IgD-negative memory B cell (primary cell): ENCODE data around the gene DNASE1L2. TPM values are rescaled to one million over a fixed set of nuclear protein-coding genes. Genes with fewer than 3 reads are reported as not detected.

Source experiments
- H3K27ac Mint-ChIP-seq, 3 donors: one replicate each; pipeline ENCODE4 v1.8.0; 2020 to 2022; ENCODE audit warnings: mild to moderate bottlenecking in 3 of 3, mixed read lengths in 3 of 3, moderate library complexity in 1 of 3
- H3K27me3 Mint-ChIP-seq: one replicate; pipeline ENCODE4 v1.8.0; 2021; ENCODE audit warnings: mixed read lengths
- H3K36me3 Mint-ChIP-seq: one replicate; pipeline ENCODE4 v1.8.0; 2020; ENCODE audit warnings: mild to moderate bottlenecking, mixed read lengths
- H3K4me1 Mint-ChIP-seq, 3 donors: one replicate each; pipeline ENCODE4 v1.8.0; 2020 to 2022; ENCODE audit warnings: mixed read lengths in 3 of 3, mild to moderate bottlenecking in 1 of 3
- H3K4me3 Mint-ChIP-seq, 4 donors: one replicate each; pipeline ENCODE4 v1.8.0; 2020 to 2022; ENCODE audit warnings: mild to moderate bottlenecking in 4 of 4, mixed read lengths in 4 of 4, moderate library complexity in 3 of 4
- H3K9me3 Mint-ChIP-seq, 3 donors: one replicate each; pipeline ENCODE4 v1.8.0; 2020 to 2021; ENCODE audit warnings: mixed read lengths in 3 of 3, mild to moderate bottlenecking in 1 of 3
- polyA plus RNA-seq: library from polyadenylated mRNA; unstranded; fragments of 300-500 nt; fragmentation: Illumina TruSeq; gene quantifications from one replicate; pipeline ENCODE4 v1.2.3, GENCODE V29; 2021

Gene DNASE1L2
- polyA plus RNA-seq, 1 donor from 2014 or later: not detected

DNA sequence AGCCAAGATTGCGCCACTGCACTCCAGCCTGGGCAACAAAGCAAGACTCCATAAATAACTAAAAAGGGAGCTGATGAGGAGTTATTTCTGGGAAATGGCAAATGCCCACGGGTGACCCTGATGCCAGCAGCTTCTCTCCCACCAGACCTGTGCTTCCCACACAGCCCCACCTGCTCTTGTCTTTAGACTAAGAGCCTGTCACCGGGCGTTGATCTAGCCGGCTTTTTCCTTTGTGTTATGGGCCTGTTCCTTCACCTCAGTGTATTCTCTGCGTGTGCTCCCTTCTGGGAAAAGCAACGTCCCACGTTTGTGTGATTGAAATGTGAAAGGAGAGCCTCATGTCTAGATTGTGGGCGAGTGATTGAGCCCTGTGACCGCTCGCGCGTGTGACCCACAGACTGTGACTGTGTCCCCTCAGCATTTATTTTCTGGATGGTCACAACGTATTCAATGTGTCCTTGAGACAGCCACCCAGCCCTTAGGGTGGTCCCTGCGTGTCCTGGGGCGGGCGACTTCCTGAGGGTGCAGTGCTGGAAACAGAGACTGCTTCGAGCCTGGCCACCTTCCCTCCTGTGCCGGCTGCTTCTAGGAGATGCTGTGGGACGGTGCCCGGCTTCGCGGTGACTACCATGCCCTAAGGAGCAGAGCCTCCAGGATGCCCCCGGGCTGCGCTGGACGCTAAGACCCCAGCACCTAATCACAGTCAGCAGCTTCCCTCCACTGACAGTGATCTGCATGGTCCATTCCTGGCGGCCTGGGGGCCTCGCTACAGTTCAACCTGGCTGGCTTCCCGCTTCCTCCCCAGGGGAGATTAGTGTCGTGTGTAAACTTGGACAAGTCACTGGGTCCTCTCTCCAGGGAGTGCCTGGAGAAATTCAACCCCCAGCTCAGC, 39.5 kb downstream of the DNASE1L2 start:
- Mint-ChIP-seq H3K9me3 (no peaks in the 10 kb centered on the region), H3K27me3 (no peaks in the 10 kb centered on the region), H3K4me1 (no peaks in the 10 kb centered on the region), H3K27ac (no peak overlapping the region), H3K4me3 (no peak overlapping the region), H3K36me3 (no peaks in the 10 kb centered on the region)

DNA sequence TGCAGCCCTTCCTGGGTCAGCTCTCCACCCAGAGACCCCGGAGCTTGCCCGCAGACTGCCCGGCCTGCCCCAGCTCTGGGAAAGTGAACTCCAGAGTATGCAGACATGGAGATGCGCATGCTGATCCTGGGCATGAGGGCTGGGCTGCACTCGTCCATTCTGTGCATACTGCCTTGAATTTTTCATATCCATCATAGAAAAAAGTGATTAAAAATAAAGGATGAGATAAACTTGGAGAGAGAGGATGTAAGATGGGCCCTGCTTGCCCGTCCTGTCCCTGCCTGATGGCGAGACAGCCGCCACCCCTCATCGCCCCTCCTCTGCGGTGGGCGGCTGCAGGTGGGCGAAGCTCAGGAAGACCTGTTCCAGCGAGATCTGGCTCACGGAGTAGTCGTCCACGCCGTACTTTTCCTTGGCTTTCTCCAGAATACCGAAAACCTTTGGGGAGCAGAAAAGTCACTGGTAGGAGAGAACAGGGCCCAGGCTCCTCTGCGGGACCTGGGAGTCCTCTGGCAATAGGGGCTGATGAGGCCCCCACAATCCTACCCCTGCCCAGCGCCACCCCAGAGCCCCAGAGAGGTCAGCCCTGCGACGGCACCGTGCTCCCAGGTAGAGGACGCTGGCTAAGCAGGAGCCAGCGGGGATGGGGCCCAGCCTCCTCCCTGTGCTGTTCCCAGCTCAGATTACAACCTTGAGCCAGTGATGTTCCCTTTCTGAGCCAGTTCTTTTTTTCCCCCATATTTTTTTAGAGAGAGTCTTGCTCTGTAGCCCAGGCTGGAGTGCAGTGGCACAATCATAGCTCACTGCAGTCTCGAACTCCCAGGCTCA, 40.3 kb downstream of the DNASE1L2 start:
- no peaks in the 10 kb centered on the region for H3K4me1 Mint-ChIP-seq
- H3K4me3 Mint-ChIP-seq: no peak overlapping the region
- no peak overlapping the region for H3K27ac Mint-ChIP-seq
- no peaks in the 10 kb centered on the region for H3K27me3 Mint-ChIP-seq
- no peaks in the 10 kb centered on the region for H3K9me3 Mint-ChIP-seq
- H3K36me3 Mint-ChIP-seq: no peaks in the 10 kb centered on the region

DNA sequence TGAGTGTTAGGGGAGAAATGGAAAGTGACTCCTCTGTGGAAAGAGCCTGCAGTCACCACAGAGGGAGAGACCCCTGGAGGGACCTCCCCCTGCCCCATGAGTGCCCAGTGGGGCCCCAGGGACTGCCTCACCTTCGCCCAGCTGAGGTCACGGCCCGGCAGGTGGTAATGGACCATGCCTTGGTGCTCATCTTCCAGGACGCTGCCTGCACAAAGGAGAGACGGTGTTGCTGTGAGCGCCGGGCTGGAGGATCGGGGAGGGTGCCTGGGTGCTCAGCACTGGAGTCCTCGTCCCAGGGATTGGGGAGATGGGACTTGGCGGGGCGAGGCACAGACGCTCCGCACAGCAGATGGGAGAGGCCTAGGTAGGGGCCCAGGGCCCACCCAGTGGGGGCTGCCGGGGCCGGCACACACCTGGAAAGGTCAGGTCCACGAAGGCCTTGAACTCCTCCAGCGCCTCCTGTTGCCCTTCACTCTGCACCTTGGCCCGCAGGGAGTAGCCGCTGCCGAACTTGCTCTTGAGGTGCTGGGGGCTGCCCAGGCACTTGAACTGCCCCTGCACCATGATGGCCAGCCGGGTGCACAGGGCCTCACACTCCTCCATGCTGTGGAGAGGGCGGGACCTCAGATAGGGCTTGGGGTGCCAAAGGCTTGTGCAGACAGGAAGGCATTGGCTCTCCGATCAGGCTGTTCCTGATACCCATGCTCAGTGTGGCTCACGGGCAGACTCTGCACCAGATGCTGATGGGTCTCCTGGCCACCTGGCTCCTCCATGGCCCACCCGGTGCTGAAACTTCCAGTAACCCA, 41.4 kb downstream of the DNASE1L2 start:
- Mint-ChIP-seq H3K27ac (no peak overlapping the region), H3K4me3 (no peak overlapping the region), H3K9me3 (no peaks in the 10 kb centered on the region), H3K4me1 (no peaks in the 10 kb centered on the region), H3K36me3 (no peaks in the 10 kb centered on the region), H3K27me3 (no peaks in the 10 kb centered on the region)

DNA sequence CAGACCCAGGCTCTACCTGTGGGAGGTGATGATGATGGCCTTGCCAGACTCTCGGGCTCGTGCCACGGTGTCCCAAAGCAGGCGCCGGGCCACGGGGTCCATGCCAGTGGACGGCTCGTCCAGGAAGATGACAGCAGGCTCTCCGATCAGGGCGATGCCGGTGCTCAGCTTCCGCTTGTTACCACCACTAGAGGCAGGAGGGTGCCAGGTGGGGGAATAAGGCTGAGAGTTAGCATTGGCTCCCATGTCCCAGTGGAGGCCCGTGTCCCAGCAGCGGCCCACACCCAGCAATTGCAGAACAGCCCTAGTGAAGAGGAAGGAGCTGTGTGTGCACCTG, 42.0 kb downstream of the DNASE1L2 start:
- no peaks in the 10 kb centered on the region for H3K36me3 Mint-ChIP-seq
- H3K27ac Mint-ChIP-seq: no peak overlapping the region
- H3K27me3 Mint-ChIP-seq: no peaks in the 10 kb centered on the region
- H3K4me1 Mint-ChIP-seq: no peaks in the 10 kb centered on the region
- no peaks in the 10 kb centered on the region for H3K9me3 Mint-ChIP-seq
- no peak overlapping the region for H3K4me3 Mint-ChIP-seq

DNA sequence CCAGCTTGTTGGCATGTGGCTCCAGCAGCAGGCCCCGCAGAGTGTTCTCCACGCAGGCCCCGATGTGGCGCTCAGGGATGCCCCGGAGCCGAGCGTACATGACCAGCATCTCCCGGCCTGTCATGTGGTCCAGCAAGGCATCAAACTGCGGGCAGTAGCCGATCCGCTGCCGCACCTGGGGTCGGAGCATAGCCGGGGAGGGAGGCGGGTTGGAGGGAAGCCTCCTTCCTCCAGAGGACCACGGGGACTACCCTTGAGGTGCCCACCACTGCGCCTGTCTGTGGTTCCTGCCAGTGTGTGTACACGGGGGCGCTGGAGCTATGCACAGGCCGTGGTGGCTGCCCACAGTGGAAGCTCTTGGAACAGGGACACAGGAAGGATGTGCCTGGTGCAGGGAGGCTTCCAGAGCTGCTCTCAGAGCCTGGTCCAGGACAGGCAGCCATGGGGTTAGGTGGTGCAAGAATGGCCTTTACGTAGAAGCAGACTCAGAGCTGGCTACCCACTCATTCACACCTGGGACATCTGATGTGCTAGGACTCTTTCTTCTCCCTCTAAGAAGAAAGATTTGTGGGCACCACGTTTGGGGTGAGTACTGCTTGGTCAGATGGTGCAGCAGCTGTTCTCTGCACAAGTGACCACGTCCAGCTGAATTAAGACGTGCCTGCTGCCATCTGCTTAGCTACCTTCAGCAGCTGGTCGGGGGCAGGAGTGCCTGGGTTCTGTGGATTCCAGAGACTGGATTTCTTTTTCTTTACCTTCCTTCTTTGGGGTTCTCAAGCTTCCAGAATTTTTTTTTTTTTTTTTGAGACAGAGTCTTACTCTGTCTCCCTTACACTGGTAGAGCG, 42.9 kb downstream of the DNASE1L2 start:
- Mint-ChIP-seq H3K4me1 (no peaks in the 10 kb centered on the region), H3K27ac (no peak overlapping the region), H3K4me3 (no peak overlapping the region), H3K36me3 (peaks cover 2% of the 10 kb centered on the region), H3K27me3 (no peaks in the 10 kb centered on the region), H3K9me3 (no peaks in the 10 kb centered on the region)

DNA sequence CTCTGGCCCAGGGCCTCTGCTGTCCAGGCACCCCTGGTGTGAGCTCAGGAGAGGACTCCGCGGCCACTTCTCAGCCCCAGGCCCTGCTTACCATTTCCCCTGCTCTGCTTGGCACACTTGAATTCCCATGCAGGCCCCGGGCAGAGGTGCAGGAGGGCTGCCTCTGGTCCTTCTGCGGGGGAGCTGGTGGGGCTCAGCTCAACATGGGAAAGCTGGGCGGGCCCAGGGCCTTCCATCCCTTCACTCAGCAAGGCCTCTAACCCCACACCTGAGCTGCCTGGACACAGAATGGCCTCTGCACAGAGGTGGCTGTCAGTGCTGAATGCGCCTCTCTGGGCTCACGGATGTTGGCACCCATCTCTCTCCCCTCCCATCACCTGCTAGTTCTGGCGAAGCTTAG, 44.2 kb downstream of the DNASE1L2 start:
- H3K27ac Mint-ChIP-seq: no peak overlapping the region
- no peaks in the 10 kb centered on the region for H3K9me3 Mint-ChIP-seq
- no peak overlapping the region for H3K4me3 Mint-ChIP-seq
- H3K27me3 Mint-ChIP-seq: no peaks in the 10 kb centered on the region
- no peaks in the 10 kb centered on the region for H3K4me1 Mint-ChIP-seq
- peaks cover 2% of the 10 kb centered on the region for H3K36me3 Mint-ChIP-seq

DNA sequence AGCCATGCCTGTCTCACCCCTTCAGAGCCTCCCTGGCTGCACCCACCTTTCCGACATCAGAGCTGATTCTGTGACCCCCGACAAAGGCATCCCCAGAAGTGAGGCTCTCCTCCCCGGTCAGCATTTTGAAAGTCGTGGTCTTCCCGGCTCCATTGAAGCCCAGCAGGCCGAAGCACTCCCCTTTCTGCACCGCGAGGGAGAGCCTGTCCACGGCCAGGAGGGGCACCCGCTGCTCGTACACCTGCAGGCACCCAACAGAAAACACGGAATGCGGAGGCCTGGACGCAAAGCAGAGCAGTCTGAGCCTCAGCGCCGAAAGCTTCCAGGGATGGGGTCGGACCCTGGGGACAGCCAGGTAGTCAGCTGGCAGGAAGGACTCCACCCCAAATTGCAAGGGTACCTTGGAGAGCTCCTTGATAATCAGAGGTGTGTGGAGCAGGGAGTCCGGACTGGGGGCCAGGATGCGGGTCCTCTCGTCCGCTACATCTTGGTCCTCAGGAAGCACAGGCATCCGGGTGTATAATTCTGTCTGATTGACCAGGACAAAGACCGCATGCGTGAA, 44.8 kb downstream of the DNASE1L2 start:
- peaks cover 2% of the 10 kb centered on the region for H3K36me3 Mint-ChIP-seq
- no peak overlapping the region for H3K4me3 Mint-ChIP-seq
- no peak overlapping the region for H3K27ac Mint-ChIP-seq
- no peaks in the 10 kb centered on the region for H3K27me3 Mint-ChIP-seq
- H3K4me1 Mint-ChIP-seq: no peaks in the 10 kb centered on the region
- no peaks in the 10 kb centered on the region for H3K9me3 Mint-ChIP-seq

DNA sequence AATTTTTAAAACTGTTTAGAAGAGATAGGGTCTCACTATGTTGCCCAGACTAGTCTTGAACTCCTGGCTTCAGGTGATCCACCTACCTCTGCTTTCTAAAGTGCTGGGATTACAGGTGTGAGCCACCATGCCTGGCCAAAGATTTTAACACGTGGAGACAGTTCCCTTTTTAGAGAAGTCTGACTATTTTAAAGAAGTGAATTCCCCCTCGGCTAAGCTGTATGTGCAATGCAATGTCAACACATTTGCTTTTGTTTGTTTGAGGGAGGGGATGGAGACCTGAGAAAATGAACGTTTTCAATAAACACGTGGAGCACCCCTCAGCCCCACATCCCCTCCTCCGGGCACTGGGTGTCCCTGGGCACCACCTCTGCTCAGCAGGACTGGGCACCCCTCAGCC, 46.0 kb downstream of the DNASE1L2 start:
- Mint-ChIP-seq H3K27ac (no peak overlapping the region), H3K4me3 (no peak overlapping the region), H3K9me3 (no peaks in the 10 kb centered on the region), H3K36me3 (peaks cover 2% of the 10 kb centered on the region), H3K27me3 (no peaks in the 10 kb centered on the region), H3K4me1 (no peaks in the 10 kb centered on the region)

DNA sequence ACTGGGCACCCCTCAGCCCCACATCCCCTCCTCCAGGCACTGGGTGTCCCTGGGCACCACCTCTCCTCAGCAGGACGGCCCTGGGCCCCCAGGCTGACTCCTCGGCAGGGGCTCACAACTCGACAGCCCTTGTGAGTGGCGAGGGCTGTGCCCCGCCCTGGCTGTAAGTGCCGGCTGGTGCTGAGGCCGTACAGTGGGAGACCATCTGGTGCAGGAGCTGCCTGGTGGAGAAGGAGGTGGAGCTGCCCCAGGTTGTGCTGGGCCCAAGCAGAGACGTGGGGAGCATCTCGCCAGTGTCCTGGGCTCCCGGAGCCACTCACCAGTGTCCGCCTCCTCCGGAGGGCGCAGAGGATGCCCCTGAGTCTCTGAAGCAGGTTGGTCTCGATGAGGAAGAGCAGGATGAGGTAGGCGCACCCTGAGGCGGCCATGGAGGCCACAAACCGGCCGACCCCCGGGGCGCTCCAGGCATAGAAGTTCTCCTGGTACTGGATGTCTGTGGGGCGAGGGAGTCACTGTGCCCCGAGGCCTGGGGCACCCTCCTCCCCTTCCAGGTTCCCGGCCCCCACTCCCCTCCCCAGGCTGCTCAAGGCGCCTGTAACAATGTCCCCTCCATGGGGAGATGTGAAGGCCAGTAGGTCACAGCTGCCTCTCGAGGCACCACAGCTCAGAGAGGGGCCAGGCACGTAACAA, 46.8 kb downstream of the DNASE1L2 start:
- H3K27ac Mint-ChIP-seq: no peak overlapping the region
- no peaks in the 10 kb centered on the region for H3K4me1 Mint-ChIP-seq
- H3K27me3 Mint-ChIP-seq: no peaks in the 10 kb centered on the region
- H3K4me3 Mint-ChIP-seq: no peak overlapping the region
- H3K9me3 Mint-ChIP-seq: no peaks in the 10 kb centered on the region
- peaks cover 2% of the 10 kb centered on the region for H3K36me3 Mint-ChIP-seq

DNA sequence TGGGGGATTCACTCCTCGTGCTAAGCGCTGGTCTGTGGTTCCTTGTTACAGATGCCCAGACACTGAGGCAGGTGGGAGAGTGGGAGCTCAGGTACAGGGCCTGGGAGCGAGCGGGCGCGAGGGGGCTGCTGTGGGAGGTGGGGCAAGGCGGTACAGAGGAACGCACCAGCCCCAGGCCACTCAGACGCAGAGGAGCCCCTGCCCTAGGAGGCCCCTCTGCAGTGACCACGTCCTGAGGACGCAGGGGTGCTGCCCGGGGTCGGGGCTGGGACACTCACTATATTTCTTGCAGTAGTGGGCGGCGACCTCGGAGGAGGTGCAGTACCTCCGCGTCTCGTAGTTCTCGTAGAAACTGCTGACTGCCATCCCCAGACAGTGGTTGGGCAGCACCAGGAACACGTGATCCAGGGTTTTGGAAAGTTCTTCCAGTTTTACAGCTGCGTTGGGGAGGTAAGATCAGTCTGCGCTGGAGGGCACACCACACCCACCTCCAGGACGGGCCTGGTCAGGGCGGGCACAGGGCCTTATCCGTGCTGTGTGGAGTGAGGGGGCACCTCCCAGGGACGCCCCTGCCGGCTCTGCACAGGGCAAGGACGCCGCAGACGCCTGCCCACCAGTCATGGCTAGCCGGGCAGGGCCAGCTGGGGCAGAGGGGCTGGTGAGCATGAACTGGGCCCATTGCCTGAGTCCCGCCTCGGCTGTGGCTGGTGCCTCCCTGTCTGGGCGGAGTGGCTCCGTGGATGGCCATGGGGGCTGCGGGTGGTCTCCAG, 47.9 kb downstream of the DNASE1L2 start:
- H3K27ac Mint-ChIP-seq: peak overlapping the region in 1 of 3 donors; percentile 9
- no peaks in the 10 kb centered on the region for H3K27me3 Mint-ChIP-seq
- H3K36me3 Mint-ChIP-seq: peaks cover 2% of the 10 kb centered on the region
- no peaks in the 10 kb centered on the region for H3K9me3 Mint-ChIP-seq
- H3K4me3 Mint-ChIP-seq: no peak overlapping the region
- no peaks in the 10 kb centered on the region for H3K4me1 Mint-ChIP-seq

DNA sequence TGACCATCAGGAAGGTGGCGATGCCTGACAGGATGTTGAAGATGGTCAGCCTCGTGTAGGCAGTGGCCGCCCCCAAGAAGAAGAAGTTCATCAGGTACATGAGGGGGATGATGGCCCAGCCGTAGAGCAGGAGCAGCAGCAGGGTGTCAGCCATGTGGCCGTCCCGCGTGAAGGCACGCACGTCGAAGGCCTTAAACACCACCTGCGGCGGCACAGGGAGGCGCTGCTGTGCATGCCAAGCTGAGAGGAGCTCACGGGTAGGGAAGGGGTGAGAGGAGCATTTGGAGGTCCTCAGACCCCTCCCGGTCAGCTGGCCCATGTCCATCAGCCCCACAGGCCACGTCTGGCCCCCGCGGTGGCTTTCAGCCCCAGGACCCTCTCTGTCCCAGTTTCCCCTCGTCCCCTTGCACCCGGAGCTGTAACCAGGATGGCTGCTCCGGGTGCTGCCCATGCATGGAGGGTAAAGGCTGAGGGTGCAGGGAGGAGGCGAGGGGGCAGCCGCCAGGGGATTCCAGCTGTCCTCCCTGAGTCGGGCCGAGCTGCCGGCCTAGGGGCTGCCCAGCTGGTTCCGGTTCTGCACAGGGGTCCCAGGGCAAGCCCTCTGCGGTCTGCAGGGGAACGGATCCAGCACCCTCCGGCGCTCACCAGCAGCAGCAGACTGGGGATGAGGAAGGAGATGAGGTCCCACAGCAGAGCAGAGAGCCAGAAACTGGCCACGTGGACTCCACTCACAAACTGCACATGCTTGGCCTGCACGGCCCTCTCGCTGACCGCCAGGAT, 48.7 kb downstream of the DNASE1L2 start:
- no peaks in the 10 kb centered on the region for H3K27me3 Mint-ChIP-seq
- H3K36me3 Mint-ChIP-seq: peaks cover 3% of the 10 kb centered on the region
- H3K4me3 Mint-ChIP-seq: no peak overlapping the region
- no peaks in the 10 kb centered on the region for H3K9me3 Mint-ChIP-seq
- H3K27ac Mint-ChIP-seq: no peak overlapping the region
- H3K4me1 Mint-ChIP-seq: no peaks in the 10 kb centered on the region

DNA sequence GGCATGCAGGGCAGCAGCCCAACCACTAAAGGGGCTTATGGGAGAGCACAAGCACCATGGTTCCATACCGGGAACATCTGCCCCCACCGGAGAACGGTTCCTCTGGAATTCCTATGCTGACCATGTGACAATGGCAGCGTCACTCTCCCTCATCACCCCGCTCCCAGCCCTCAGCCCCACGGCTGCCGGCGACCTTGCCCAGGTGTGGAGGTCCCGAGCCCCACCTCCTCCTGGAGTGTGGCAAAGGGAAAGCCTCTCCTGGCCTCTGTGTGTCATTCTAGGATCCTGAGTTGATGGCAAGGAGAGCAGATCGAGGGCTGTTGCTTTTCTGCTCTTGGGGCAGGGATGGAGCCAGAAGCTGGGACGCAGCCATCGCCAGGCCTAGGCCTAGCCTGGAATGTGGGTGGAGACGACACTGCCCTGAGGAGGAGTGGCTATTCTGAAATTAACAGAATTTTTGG, 49.5 kb downstream of the DNASE1L2 start:
- Mint-ChIP-seq H3K4me3 (no peak overlapping the region), H3K36me3 (peaks cover 3% of the 10 kb centered on the region), H3K27me3 (no peaks in the 10 kb centered on the region), H3K9me3 (no peaks in the 10 kb centered on the region), H3K27ac (no peak overlapping the region), H3K4me1 (no peaks in the 10 kb centered on the region)
